HG03565 (cell line): ENCODE measurements around the gene SERPINA3.
"Not testable (repeated sequence)": the region's sequence is repeated elsewhere in the genome, so short reads cannot be mapped to it uniquely, and the experiment has no call there.

Experiments used
- ATAC-seq: cut with Tn5 transposase; IDR thresholded peaks from one replicate; pipeline ENCODE4 v1.9.1; 2021; ENCODE audit warnings: mild to moderate bottlenecking, moderate library complexity; ENCODE audit not compliant: unreplicated experiment

Gene SERPINA3

GRCh38 chr14:94612174-94612573 is at the start of gene SERPINA3:
Gene SERPINA3, plus strand, starts transcription at chr14:94612391. Its CDS starts 2,051 bp downstream, at chr14:94614442.
- ATAC-seq = no peak

GRCh38 chr14:94562941-94563883 is 49.0 kb upstream of the SERPINA3 start:
- no peak for ATAC-seq

- no peak for ATAC-seq
These were observed 47.8 kb upstream of the SERPINA3 start for GRCh38 chr14:94564381-94564780.

GRCh38 chr14:94568186-94568585 is 44.0 kb upstream of the SERPINA3 start:
- ATAC-seq = no peak

GRCh38 chr14:94569381-94570001 is 42.7 kb upstream of the SERPINA3 start:
- no peak for ATAC-seq

GRCh38 chr14:94570002-94570400 is 42.2 kb upstream of the SERPINA3 start:
- no peak for ATAC-seq

- ATAC-seq = no peak
These were observed 41.8 kb upstream of the SERPINA3 start for GRCh38 chr14:94570440-94570839.

- ATAC-seq = no peak
These were observed 40.8 kb upstream of the SERPINA3 start for GRCh38 chr14:94571395-94571794.

- ATAC-seq = no peak
These were observed 40.2 kb upstream of the SERPINA3 start for GRCh38 chr14:94571950-94572349.

- no peak for ATAC-seq
These were observed 39.4 kb upstream of the SERPINA3 start for GRCh38 chr14:94572637-94573303.

- ATAC-seq = no peak
These were observed 38.5 kb upstream of the SERPINA3 start for GRCh38 chr14:94573475-94574277.

- ATAC-seq = no peak
These were observed 37.9 kb upstream of the SERPINA3 start for GRCh38 chr14:94574336-94574735.

GRCh38 chr14:94575730-94576585 is 36.2 kb upstream of the SERPINA3 start:
- no peak for ATAC-seq

- not testable (repeated sequence) for ATAC-seq
These were observed 34.7 kb upstream of the SERPINA3 start for GRCh38 chr14:94577472-94577871.

GRCh38 chr14:94578712-94579111 is 33.5 kb upstream of the SERPINA3 start:
- ATAC-seq = no peak

- ATAC-seq = no peak
These were observed 30.8 kb upstream of the SERPINA3 start, which contains the start of gene SERPINA5 for GRCh38 chr14:94581127-94581999. Gene SERPINA5, plus strand, starts transcription at chr14:94581426. Its CDS starts 5,937 bp downstream, at chr14:94587363.

- ATAC-seq = no peak
These were observed 29.9 kb upstream of the SERPINA3 start for GRCh38 chr14:94582199-94582750.

- no peak for ATAC-seq
These were observed 29.3 kb upstream of the SERPINA3 start for GRCh38 chr14:94582851-94583250.
